ENCODE results near the gene TBC1D17. TPM values are rescaled to one million over a fixed set of nuclear protein-coding genes. Genes with fewer than 3 reads are reported as not detected.

Gene TBC1D17
- total and polyA plus RNA-seq, 2 of the 13 experiments (the other 11 are each of a cell fraction or from before 2014, with no cell fraction given): 9.7 to 16.9 TPM

GRCh38 chr19:49877879-49878743 is 609 bp downstream of the TBC1D17 start (continued):
- TF ChIP-seq POLR2A (IDR thresholded peaks at IDR 0.05; ENCODE audit: insufficient read depth in 1 of 2, low read depth in 2 of 2, low read length in 2 of 2): peak in 1 of 2 experiments; percentile 59; a peak in 3 of 4 replicates
- TF ChIP-seq ZNF3 (CRISPR knock-in tag; IDR thresholded peaks at IDR 0.05): no peak
- peak; percentile 57; the same call in 1 of the 3 replicates for TF ChIP-seq MXI1 (IDR thresholded peaks at IDR 0.05; ENCODE audit: borderline replicate concordance, low read depth, low read length)
- TF ChIP-seq SNRNP70 (IDR thresholded peaks at IDR 0.05; ENCODE audit: low read depth, low read length): no peak
- 0 out of 2 replicates have a peak, but pooled peaks have one; percentile 3 for TF ChIP-seq KDM1A (CRISPR knock-in tag; IDR thresholded peaks at IDR 0.05)
- peak; percentile 71 for TF ChIP-seq NFYB (CRISPR knock-in tag; IDR thresholded peaks at IDR 0.05)
- TF ChIP-seq U2AF2 (IDR thresholded peaks at IDR 0.05; ENCODE audit: low read depth, low read length): no peak
- TF ChIP-seq ZNF687 (CRISPR knock-in tag; IDR thresholded peaks at IDR 0.05): peak; percentile 53
- TF ChIP-seq FOXC1 (CRISPR knock-in tag; IDR thresholded peaks at IDR 0.05; ENCODE audit: borderline replicate concordance): no peak; the same call in 1 of the 2 replicates
- TF ChIP-seq ZNF850 (CRISPR knock-in tag; conservative IDR thresholded peaks at IDR 0.05): no peak
- TF ChIP-seq TAF1 (CRISPR knock-in tag; IDR thresholded peaks at IDR 0.05): peak; percentile 53
- TF ChIP-seq PHF8 (CRISPR knock-in tag; IDR thresholded peaks at IDR 0.05): peak; percentile 56
- TF ChIP-seq IRX3 (CRISPR knock-in tag; IDR thresholded peaks at IDR 0.05; ENCODE audit: borderline replicate concordance, low read depth): no peak
- 0 out of 2 replicates have a peak, but pooled peaks have one; percentile 37 for TF ChIP-seq ZNF138 (CRISPR knock-in tag; IDR thresholded peaks at IDR 0.05; ENCODE audit: low read depth)
- TF ChIP-seq NFKB2 (CRISPR knock-in tag; IDR thresholded peaks at IDR 0.05; ENCODE audit: borderline replicate concordance): peak; percentile 78; the same call in 1 of the 2 replicates
- TF ChIP-seq JARID2 (CRISPR knock-in tag; IDR thresholded peaks at IDR 0.05; ENCODE audit: insufficient replicate concordance): no peak
- TF ChIP-seq HOMEZ (CRISPR knock-in tag; IDR thresholded peaks at IDR 0.05; ENCODE audit: low read depth): 0 out of 2 replicates have a peak, but pooled peaks have one; percentile 2
- TF ChIP-seq ZFP91 (CRISPR knock-in tag; IDR thresholded peaks at IDR 0.05; ENCODE audit: borderline replicate concordance): peak; percentile 51
- no peak for TF ChIP-seq ERF (CRISPR knock-in tag; IDR thresholded peaks at IDR 0.05)
- peak; percentile 89; the same call in 1 of the 2 replicates for TF ChIP-seq ZNF558 (CRISPR knock-in tag; IDR thresholded peaks at IDR 0.05; ENCODE audit: borderline replicate concordance)
- peak; percentile 2 for TF ChIP-seq HNRNPLL (IDR thresholded peaks at IDR 0.05; ENCODE audit: low read depth, low read length, poor library complexity, severe bottlenecking)
- no peak for TF ChIP-seq ZNF382 (CRISPR knock-in tag; IDR thresholded peaks at IDR 0.05; ENCODE audit: borderline replicate concordance)
- TF ChIP-seq ZNF225 (CRISPR knock-in tag; IDR thresholded peaks at IDR 0.05): no peak
